NCI-H2227 (cell line): ENCODE results near the gene YWHAB.

Source experiments
- DNase-seq: peaks from one replicate; lab custom pipeline; 2025; ENCODE audit not compliant: unreplicated experiment; lab: John Stamatoyannopoulos, UW

Gene YWHAB

GRCh38 chr20:44911264-44911921 lies 25.9 kb downstream of the YWHAB start:
- DNase-seq = peak; percentile 60

DNA sequence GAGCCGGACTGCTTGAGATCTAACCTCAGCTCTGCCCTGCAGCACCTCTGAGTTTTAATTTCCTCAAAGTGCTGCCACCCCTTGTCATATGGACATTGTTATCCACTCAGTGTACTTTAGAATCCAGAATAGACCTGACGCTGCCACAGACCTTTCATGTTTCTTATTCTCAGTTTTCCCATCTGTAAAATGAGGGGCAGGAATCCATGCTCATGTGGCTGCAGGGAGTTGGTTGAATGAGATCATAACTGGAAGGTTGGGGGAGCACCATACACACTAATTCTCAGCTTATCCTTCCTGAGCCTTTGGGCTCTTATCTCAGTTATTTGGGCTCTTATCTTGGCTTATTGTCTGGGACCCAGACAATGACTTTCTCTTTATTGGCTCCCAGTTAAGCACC lies 26.7 kb downstream of the YWHAB start:
- no peak for DNase-seq

- DNase-seq = no peak
Measured at GRCh38 chr20:44914924-44915323, 29.4 kb downstream of the YWHAB start.

GRCh38 chr20:44916586-44916985 lies 31.1 kb downstream of the YWHAB start:
- DNase-seq = no peak

DNA sequence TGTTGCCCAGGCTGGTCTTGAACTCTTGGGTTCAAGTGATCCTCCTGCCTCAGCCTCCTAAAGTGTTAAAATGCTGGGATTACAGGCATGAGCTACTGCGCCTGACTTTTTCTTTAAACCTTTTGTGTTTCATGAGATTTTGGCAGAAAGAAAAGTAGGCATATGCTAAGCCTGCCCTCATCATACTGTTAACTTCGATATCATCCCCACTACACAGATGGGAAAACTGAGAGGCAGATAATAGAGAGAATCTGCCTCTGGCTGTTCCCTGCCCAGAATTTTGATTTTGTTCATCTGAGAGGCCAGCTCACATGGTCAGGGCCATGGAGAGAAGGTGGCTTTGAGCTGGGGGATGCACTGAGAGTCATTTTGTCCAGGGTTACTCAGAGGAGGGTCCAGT lies 31.9 kb downstream of the YWHAB start:
- no peak for DNase-seq

DNA sequence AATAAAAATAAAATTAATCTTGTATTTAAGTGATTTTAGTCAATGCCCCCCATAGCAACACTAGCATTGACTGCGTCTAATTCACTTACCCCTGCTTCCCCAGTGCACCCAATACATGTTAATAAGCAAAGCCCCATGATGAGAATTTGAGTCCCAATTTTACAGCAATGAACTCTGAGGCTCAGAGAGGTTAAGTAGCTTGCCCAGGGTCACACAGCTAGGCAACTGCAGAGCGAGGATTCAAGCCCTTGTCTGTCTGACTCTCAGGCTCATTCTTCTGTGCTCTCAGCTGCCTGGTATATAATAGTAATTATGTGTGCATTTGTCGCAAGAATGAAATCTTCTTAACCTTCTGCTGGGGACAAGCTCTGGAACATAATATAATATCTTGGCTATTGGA lies 32.8 kb downstream of the YWHAB start:
- DNase-seq = no peak

DNA sequence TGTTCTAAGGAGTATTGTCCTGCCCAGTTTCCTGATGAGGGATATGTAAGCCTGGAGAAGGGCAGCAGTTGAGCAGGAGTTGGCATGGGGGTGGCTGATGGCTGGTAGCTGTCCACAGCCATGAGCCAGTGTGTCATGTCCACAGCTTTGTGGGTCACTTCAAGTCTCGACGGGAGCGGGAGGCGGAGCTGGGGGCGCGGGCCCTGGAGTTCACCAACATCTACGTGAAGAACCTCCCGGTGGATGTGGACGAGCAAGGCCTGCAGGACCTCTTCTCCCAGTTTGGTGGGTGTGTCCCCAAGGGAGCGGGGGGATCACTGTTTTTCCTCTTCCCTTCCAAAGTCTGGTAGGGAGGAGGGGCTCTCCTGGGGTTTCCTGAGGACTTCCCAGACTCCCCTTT lies 33.3 kb downstream of the YWHAB start:
- no peak for DNase-seq

DNA sequence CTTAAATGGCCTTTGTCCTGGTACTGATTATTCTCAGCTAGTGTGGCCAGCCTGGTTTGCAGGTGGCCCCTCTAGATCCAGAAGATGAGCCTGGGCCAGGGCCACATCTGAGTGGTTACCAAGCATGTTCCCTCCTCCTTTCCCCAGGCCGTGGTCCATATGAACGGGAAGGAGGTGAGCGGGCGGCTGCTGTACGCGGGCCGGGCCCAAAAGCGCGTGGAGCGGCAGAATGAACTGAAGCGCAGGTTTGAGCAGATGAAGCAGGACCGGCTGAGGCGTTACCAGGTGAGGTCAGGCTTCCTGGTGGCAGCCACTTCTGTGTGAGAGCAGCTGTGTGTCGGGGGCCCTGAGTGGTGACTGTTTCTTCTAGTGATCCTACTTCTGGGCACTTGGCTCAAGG lies 35.9 kb downstream of the YWHAB start:
- DNase-seq = no peak

DNA sequence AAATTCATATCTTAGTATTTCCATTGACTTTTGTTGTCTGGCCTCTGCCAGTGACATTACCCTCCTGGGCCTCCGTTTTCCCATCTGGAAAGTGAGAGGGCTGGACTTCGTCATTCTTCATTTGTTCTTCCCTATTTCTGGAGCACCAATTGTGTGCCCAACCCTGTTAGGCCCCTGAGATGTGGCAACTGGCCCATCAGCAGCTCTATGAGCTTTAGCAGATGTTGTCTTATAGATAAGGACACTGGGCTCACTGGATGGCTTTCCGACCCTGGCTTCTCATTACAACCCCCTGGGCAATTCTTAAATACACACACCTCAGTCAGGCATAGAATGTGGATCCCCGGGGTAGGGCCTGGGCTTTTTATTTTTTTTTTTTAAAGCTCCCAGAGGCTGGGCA lies 39.0 kb downstream of the YWHAB start:
- DNase-seq = no peak

GRCh38 chr20:44928595-44928994 lies 43.1 kb downstream of the YWHAB start:
- DNase-seq = no peak

- DNase-seq = no peak
Measured at GRCh38 chr20:44930517-44931168, 45.1 kb downstream of the YWHAB start.

DNA sequence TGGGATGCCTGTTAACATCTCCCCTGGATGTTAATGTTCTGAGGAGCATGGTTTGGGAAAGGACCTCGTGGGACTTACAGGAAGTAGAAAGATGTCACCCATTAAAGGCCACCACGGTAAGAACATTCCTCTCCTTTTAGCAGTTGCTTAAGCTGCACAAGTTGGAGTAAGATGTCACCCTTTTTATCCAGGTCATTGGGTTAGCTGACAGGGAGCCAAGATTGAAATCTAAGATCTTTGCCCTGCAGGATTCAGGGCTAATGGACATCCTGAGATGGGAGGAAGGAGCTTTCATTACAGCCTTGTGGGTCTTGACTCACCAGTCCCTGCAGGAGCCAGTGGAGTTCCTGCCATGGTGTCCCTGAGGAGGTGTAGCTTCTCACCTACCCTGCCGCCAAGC lies 46.4 kb downstream of the YWHAB start:
- no peak for DNase-seq

GRCh38 chr20:44932916-44933315 lies 47.4 kb downstream of the YWHAB start:
- no peak for DNase-seq

- DNase-seq = no peak
Measured at GRCh38 chr20:44936510-44936909, 51.0 kb downstream of the YWHAB start.

DNA sequence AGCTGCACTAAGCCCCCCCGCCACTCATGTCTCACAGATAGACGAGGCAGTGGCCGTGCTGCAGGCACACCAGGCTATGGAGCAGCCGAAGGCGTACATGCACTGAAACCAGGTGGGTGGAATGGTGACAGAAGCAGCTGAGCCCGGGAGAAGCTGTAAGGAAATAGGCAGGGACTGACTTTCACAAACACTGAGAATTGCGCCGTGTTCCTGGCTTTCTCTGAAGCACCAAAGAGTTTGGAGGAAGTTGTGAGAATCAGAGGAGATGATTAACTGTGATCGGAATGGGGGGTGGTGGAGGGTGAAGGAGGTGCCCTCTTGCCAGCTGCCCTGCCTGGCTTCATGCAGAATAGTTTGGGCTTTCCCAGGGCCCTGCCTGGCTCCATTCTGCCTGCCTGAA lies 53.1 kb downstream of the YWHAB start:
- no peak for DNase-seq

DNA sequence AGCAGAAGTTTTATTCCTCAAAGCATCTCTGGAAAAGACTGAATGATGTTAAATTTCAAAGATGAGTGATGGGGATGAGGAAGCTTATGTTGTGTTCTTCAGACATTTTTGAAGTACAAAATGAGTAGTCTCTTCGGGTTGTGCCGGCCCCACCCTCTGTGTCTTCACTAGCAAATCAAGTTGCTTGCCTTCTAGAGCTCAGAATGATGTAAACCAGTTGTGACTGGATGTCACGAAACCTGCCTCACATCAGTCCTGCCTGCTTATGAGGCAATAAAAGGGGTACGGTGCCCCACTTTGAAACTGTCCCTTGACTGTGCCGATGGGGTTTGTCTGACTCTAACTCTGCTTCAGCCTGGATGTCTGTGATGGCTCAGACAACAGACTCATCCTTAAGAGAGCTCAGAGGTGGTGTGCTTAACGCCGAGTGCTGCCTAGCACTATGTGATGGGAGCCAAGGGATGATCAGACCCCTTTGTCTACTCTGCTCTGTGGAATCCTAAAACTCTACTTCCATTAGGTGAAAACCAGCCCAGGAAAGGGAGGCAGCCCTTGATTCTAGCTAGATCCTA lies 55.7 kb downstream of the YWHAB start:
- no peak for DNase-seq

DNA sequence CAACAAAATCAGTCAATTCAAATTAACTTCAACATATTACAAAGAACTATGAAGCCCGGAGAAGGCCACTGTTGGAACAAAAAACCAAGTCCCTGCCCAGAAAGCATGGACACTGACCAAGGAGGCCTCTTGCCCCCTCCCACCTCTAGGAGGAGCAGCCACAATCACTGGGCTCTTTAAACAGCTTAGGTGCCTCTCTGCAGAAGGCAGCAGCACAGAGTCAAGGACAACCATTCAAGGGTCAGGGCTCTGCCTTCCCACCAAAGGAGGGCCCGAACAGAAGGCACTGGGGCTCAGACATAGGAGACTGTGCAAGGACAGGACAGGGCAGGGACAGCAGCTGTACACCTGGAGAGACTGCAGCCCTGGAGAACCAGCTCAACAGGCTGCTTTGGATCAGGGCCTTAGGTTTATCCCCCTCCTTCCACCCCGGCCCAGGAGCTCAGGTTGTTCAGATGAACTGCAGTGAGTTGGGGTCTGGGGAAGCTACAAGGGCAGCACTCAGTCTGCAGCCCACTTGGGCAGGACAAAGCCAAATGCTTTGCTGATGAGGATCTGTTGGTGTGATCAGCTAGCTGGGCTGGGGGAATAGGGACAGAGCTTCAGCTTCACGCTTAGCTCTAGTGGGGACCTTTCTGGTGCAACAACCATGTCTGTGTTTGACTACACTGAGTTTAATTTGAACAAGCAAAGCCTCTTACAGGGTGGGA lies 56.9 kb downstream of the YWHAB start:
- no peak for DNase-seq

DNA sequence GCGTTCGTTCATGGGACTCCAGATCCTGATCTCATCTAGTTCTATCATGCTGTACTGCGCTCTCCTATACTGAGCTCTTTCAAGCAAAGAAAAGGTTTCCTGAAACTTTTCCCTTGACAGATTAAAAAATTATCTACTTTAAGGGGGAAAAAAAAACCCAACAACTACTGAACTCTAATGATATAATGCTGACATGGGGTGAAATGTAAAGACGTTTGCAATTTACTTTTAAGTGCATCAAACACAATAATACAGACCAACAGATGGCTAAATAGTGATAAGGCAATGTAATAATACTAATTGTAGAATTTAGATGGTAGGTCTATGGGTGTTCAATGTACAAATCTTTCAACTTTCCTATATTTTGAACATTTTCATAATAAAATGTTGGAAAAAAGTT lies 58.3 kb downstream of the YWHAB start:
- no peak for DNase-seq

- no peak for DNase-seq
Measured at GRCh38 chr20:44945261-44945660, 59.8 kb downstream of the YWHAB start.

GRCh38 chr20:44946271-44946852 lies 60.9 kb downstream of the YWHAB start:
- no peak for DNase-seq

- DNase-seq = no peak
Measured at GRCh38 chr20:44948107-44948506, 62.6 kb downstream of the YWHAB start.

- DNase-seq = no peak
Measured at GRCh38 chr20:44948513-44948912, 63.0 kb downstream of the YWHAB start.
